Measurements from ENCODE around the gene PLAAT1. TPM values are rescaled to one million over a fixed set of nuclear protein-coding genes. Genes with fewer than 3 reads are reported as not detected.

The PLAAT1 gene
- total RNA-seq (2022; extraction: Qiagen RNA extraction), result 0.17 TPM in 1 of 5 replicates, not detected in the others

GRCh38 chr3:193240850-193241706 is at the start of gene PLAAT1:
Gene PLAAT1 (plus strand): TSS chr3:193241222. CDS start chr3:193255651, 14,429 bp downstream.

Other genes starting within 250 kb of the PLAAT1 start
- gene ATP13A5, start 137.5 kb downstream of the PLAAT1 start, total RNA-seq (2022; extraction: Qiagen RNA extraction), result not detected in 5 replicates